Psoas muscle (tissue), 8 donors: Measurements from ENCODE around the gene ESPL1. TPM values are rescaled to one million over a fixed set of nuclear protein-coding genes. Genes with fewer than 3 reads are reported as not detected.

Experiments used
- ATAC-seq, 4 donors: fragments of 200-7000 bp; cut with Tn5 transposase; one replicate each; pipeline ENCODE4 v1.9.1; 2020; ENCODE audit warnings: moderate library complexity in 3 of 4, mild to moderate bottlenecking in 2 of 4
- DNase-seq, 2 donors: peaks; one replicate each; pipeline ENCODE4 v3.0.0-alpha.2; 2020
- H3K27ac ChIP-seq: fragments of 200-600 bp; one replicate; pipeline ENCODE4 v1.8.0; 2022
- H3K27me3 ChIP-seq, 3 donors: fragments of 200-600 bp in 1 of 3; one replicate each; pipeline versions ENCODE4 v1.6.1 to v1.8.0; 2013 to 2022; ENCODE audit warnings: low read length in 2 of 3, mild to moderate bottlenecking in 2 of 3, moderate library complexity in 1 of 3; ENCODE audit not compliant: insufficient read depth in 3 of 3
- H3K36me3 ChIP-seq, 2 donors: fragments of 200-600 bp in 1 of 2; one replicate each; pipeline versions ENCODE4 v1.6.1 to v1.8.0; 2013 to 2022; ENCODE audit warnings: low read depth in 1 of 2, mild to moderate bottlenecking in 1 of 2, moderate library complexity in 1 of 2; ENCODE audit not compliant: insufficient read depth in 1 of 2
- H3K4me1 ChIP-seq: fragments of 200-600 bp; one replicate; pipeline ENCODE4 v1.8.0; 2022
- H3K4me3 ChIP-seq: fragments of 200-600 bp; one replicate; pipeline ENCODE4 v1.8.0; 2022; ENCODE audit warnings: mild to moderate bottlenecking
- H3K9me3 ChIP-seq: fragments of 200-600 bp; one replicate; pipeline ENCODE4 v1.8.0; 2022
- WGBS, 3 donors: extraction: QIAGEN DNeasy Blood & Tissue Kit; methylation state at CpG; one replicate each; pipeline versions ENCODE4 v1.1.6 to v1.1.7; 2013; 5-methylcytosine and 5-hydroxymethylcytosine counted together
- intact Hi-C, 2 donors: fragments of 100-400 bp; cut with DNase I; formaldehyde crosslinking; loops; one replicate each; pipeline versions ENCODE4 v1.11.0 to v1.14.2; 2022
- polyA plus RNA-seq, 3 donors: library from polyadenylated mRNA; stranded (reverse); fragments of 200-250 nt; gene quantifications; one replicate each; pipeline ENCODE4 v1.2.3, GENCODE V29; 2013
- total RNA-seq, 4 donors: library from RNA; stranded (reverse); fragmentation: NEBNext Ultra II Directional in 2 of 4; extraction: Animal tissue kit (Norgen Biotek cat#: 25700) in 2 of 4; gene quantifications; one replicate each; pipeline versions ENCODE4 v1.2.1 to v1.2.4, GENCODE V29; 2021 to 2023
- TF ChIP-seq, protein P1 (sequence below): fragments of 200-600 bp; IDR thresholded peaks from one replicate; pipeline ENCODE4 v1.8.0; 2022; ENCODE audit warnings: antibody characterized with exemption
- donor health status: healthy with polysubstance abuse.
- donor health status: DM: no; HTN: no; CAD: no; lungs with moderate emphysema.
- donor health status: Bipolar disorder and iron deficiency.
- donor health status: healthy.
- donor health status: DM: yes; HTN: yes; CAD: no.
- donor health status: DM: no; HTN: no; CAD: no.
- donor health status: DM: no; HTN: no; CAD: no.
- donor health status: DM: yes; HTN: yes; CAD: no.

ESPL1 gene
- total and polyA plus RNA-seq, 7 donors: 0.03 to 0.48 (median 0.30) TPM; not detected in 2

DNA sequence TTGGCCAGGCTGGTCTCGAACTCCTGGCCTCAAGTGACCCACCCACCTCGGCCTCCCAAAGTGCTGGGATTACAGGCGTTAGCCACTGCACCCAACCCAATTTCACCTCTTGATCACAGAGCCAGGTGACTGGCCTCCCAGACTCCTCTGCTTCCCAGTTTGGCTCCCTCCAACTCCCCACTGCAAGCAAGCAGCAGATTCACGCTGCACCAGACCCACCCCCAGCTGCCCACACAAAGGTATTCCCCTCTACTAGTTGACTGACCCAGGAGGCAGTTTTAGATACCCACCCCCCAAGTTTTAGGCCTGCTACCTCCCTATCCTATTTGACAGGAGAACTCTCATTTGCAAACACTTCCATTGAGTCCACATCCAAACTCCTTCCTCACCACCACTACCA is 41.3 kb upstream of the ESPL1 start:
- H3K4me3 ChIP-seq: no peak overlapping the region
- TF ChIP-seq, protein P1, sequence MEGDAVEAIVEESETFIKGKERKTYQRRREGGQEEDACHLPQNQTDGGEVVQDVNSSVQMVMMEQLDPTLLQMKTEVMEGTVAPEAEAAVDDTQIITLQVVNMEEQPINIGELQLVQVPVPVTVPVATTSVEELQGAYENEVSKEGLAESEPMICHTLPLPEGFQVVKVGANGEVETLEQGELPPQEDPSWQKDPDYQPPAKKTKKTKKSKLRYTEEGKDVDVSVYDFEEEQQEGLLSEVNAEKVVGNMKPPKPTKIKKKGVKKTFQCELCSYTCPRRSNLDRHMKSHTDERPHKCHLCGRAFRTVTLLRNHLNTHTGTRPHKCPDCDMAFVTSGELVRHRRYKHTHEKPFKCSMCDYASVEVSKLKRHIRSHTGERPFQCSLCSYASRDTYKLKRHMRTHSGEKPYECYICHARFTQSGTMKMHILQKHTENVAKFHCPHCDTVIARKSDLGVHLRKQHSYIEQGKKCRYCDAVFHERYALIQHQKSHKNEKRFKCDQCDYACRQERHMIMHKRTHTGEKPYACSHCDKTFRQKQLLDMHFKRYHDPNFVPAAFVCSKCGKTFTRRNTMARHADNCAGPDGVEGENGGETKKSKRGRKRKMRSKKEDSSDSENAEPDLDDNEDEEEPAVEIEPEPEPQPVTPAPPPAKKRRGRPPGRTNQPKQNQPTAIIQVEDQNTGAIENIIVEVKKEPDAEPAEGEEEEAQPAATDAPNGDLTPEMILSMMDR: no peak
- intact Hi-C loops: no loop called here
- DNase-seq (peak in 1 of 2 donors; percentile 14), ATAC-seq (no peak)
- no peaks in the 10 kb centered on the region for H3K36me3 ChIP-seq
- H3K27me3 ChIP-seq: peaks cover 0 to 9% (median 1%) of the 10 kb centered on the region in 3 donors
- no peaks in the 10 kb centered on the region for H3K9me3 ChIP-seq
- 93 to 96% (median 95%) methylated on average over 4 of the region's 4 CpGs for WGBS, 3 donors
- H3K4me1 ChIP-seq: peaks cover 19% of the 10 kb centered on the region
- no peak overlapping the region for H3K27ac ChIP-seq

DNA sequence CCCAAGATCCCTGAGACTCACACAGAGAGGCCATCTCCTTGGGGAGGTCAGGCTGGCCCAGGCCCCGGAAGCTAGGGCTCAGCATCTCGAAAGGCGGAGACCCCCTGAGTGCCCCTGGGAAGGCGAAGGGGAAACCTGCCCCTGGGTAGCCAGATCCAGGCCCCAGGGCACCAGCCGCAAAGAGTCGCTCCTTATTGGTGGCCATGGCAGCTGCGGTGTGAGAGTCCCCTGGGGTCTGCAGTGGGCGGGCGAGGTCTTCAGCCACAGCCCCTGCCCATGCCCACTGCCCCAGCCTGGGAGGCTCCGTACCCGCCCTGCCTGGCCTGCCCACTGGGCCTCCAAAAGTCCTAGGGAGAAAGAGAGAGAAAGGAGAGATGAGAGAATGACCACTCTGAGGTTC is 40.8 kb upstream of the ESPL1 start:
- H3K27ac ChIP-seq: no peak overlapping the region
- H3K4me1 ChIP-seq: peaks cover 16% of the 10 kb centered on the region
- ATAC-seq: no peak
- peaks cover 0 to 11% (median 2%) of the 10 kb centered on the region in 3 donors for H3K27me3 ChIP-seq
- intact Hi-C loops: no loop called here
- H3K9me3 ChIP-seq: no peaks in the 10 kb centered on the region
- DNase-seq: peak in 1 of 2 donors; percentile 23
- H3K4me3 ChIP-seq: no peak overlapping the region
- no peaks in the 10 kb centered on the region for H3K36me3 ChIP-seq
- 92 to 95% (median 95%) methylated on average over 11 of the region's 11 CpGs for WGBS, 3 donors
- TF ChIP-seq, protein P1: no peak

DNA sequence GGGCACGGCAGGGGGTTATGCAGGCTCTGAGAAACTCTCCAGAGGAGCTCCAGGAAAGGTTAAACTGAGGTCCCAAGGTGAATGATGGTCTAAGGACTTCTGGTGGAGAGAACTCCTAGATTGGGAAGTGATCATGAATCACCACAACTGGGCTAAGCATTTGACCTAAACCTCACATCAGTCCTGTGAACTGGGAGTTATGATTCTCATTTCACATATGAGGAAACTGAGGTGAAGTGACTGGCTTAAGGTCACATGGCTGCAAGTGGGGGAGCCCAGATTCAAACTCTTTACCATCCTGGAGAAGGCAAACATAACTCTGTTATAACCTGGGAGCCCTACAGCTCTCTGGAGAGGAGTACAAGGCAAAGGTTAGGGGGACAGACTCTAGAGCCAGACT is 40.3 kb upstream of the ESPL1 start:
- TF ChIP-seq, protein P1: no peak

DNA sequence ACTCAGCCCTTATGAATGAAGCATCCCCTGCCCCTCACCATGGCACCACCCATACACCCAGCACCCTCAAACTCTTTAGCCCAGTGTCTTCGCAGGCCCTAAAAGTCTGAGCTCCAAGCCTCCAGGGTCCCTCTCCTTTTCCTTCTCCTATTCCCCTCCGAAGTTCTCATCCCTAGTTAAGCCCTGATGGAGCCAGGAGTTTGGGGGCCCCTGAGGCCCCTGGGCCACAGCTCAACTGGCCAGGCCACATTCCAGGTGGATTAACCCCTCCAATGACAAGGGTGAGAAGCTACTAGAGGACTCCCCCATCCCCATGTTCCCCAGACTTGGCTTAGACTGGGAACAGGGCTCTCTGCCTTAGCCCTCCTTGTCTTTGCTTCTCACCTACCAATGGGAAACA is 38.6 kb upstream of the ESPL1 start:
- TF ChIP-seq, protein P1: no peak
- Histone ChIP-seq H3K4me3 (no peak overlapping the region), H3K9me3 (no peaks in the 10 kb centered on the region), H3K36me3 (no peaks in the 10 kb centered on the region), H3K4me1 (peaks cover 8% of the 10 kb centered on the region), H3K27ac (no peak overlapping the region), H3K27me3 (peaks cover 0 to 25% (median 2%) of the 10 kb centered on the region in 3 donors)
- intact Hi-C loops: no loop called here
- ATAC-seq (no peak), DNase-seq (no peak)
- WGBS, 3 donors: 71 to 96% (median 84%) methylated on average over 2 of the region's 2 CpGs

More for the DNA sequence above, 40.3 kb upstream of the ESPL1 start:
- ATAC-seq (no peak), DNase-seq (no peak)
- intact Hi-C loops: no loop called here
- WGBS, 3 donors: 78 to 81% (median 80%) methylated on average over 1 of the region's 1 CpG
- H3K27ac ChIP-seq: no peak overlapping the region
- H3K36me3 ChIP-seq: no peaks in the 10 kb centered on the region
- H3K27me3 ChIP-seq: peaks cover 0 to 15% (median 2%) of the 10 kb centered on the region in 3 donors
- H3K9me3 ChIP-seq: no peaks in the 10 kb centered on the region
- peaks cover 12% of the 10 kb centered on the region for H3K4me1 ChIP-seq
- H3K4me3 ChIP-seq: no peak overlapping the region
